Endothelial cell of umbilical vein (primary cell): ENCODE data around the gene RUSC2. TPM values are rescaled to one million over a fixed set of nuclear protein-coding genes. Genes with fewer than 3 reads are reported as not detected.

ENCODE experiments used
- BruUV-seq: library from RNA; stranded (reverse); fragments of 400-500 nt; replicated peaks from 2 replicates; lab custom pipeline; 2021; lab: Mats Ljungman, UMichigan
- CTCF ChIA-PET: fragments of 300-600, 350-600 bp; sonication (Branson Sonifier 250); formaldehyde crosslinking; loops from one replicate; lab custom pipeline; 2021; ENCODE audit warnings: antibody characterized with exemption, inconsistent platforms; lab: Charles Lee
- POLR2A ChIA-PET: fragments of 300-600, 350-600 bp; sonication (Branson Sonifier 250); formaldehyde crosslinking; loops from one replicate; lab custom pipeline; 2021; ENCODE audit warnings: antibody characterized with exemption, inconsistent platforms; lab: Charles Lee
- DNase-seq: peaks from one replicate; pipeline ENCODE4 v3.0.0-alpha.2; 2011; ENCODE audit warnings: low read depth, low spot score
- FAIRE-seq: peaks from 2 replicates; lab custom pipeline; 2011; peaks lifted over from hg19 to GRCh38; lab: Jason Lieb, UNC
- H2AFZ ChIP-seq: 2 replicates; pipeline ENCODE4 v1.6.0; 2012; ENCODE audit warnings: low read depth, low read length, control low read depth, inconsistent platforms
- H3K27ac ChIP-seq: 2 replicates; pipeline ENCODE4 v1.5.1; 2011; ENCODE audit warnings: low read depth, mild to moderate bottlenecking, control low read depth, low read length, moderate library complexity; ENCODE audit not compliant: insufficient read depth
- H3K27me3 ChIP-seq, 2 experiments: 2 replicates each; pipeline versions ENCODE4 v1.6.0 to v1.6.1; 2011; ENCODE audit warnings: low read length in 2 of 2, mixed read lengths in 1 of 2; ENCODE audit not compliant: control insufficient read depth in 2 of 2, insufficient read depth in 2 of 2
- H3K36me3 ChIP-seq, 2 experiments: 2 replicates in 1 of 2; 3 replicates in 1 of 2; pipeline ENCODE4 v1.5.1; 2011; ENCODE audit warnings: low read length in 2 of 2, mild to moderate bottlenecking in 1 of 2, moderate library complexity in 1 of 2; ENCODE audit not compliant: control insufficient read depth in 2 of 2, insufficient read depth in 2 of 2; ENCODE audit errors: extremely low read depth in 1 of 2
- H3K4me1 ChIP-seq: 3 replicates; pipeline ENCODE4 v1.5.1; 2011; ENCODE audit warnings: mild to moderate bottlenecking, low read length; ENCODE audit not compliant: control insufficient read depth, insufficient read depth; ENCODE audit errors: extremely low read depth
- H3K4me2 ChIP-seq: 2 replicates; pipeline ENCODE4 v1.6.1; 2011; ENCODE audit warnings: low read length, control low read depth, mixed read lengths; ENCODE audit not compliant: insufficient read depth
- H3K4me3 ChIP-seq, 3 experiments: fragments of 200-600 bp in 1 of 3; sonication (generic), shearing (Covaris generic) in 1 of 3; replicated peaks in 1 of 3; 2 replicates each; pipeline ENCODE4 v1.5.1; 2011 to 2016; ENCODE audit warnings: control low read depth in 3 of 3, low read length in 3 of 3, mild to moderate bottlenecking in 2 of 3, inconsistent platforms in 1 of 3, low read depth in 1 of 3, moderate library complexity in 1 of 3; ENCODE audit not compliant: insufficient read depth in 1 of 3
- H3K79me2 ChIP-seq: 2 replicates; pipeline ENCODE4 v1.6.0; 2012; ENCODE audit warnings: low read length, inconsistent platforms; ENCODE audit not compliant: control insufficient read depth, insufficient read depth
- H3K9ac ChIP-seq: replicated peaks from 2 replicates; pipeline ENCODE3; 2011; ENCODE audit warnings: low read length, control low read depth; ENCODE audit not compliant: insufficient read depth; ENCODE audit errors: extremely low read depth
- H3K9me1 ChIP-seq: replicated peaks from 3 replicates; pipeline ENCODE4 v1.6.0; 2011; ENCODE audit warnings: mild to moderate bottlenecking, low read length; ENCODE audit not compliant: control insufficient read depth, insufficient read depth; ENCODE audit errors: extremely low read depth
- H3K9me3 ChIP-seq: replicated peaks from 2 replicates; pipeline ENCODE4 v1.5.1; 2012; ENCODE audit warnings: low read length, inconsistent platforms; ENCODE audit not compliant: control insufficient read depth, insufficient read depth
- H4K20me1 ChIP-seq: replicated peaks from 2 replicates; pipeline ENCODE3; 2011; ENCODE audit warnings: mild to moderate bottlenecking, low read length; ENCODE audit not compliant: control insufficient read depth, insufficient read depth; ENCODE audit errors: extremely low read depth
- EZH2 ChIP-seq: IDR thresholded peaks from 2 replicates; pipeline ENCODE4 v1.6.1; 2012; ENCODE audit warnings: borderline replicate concordance, low read depth, mild to moderate bottlenecking, moderate library complexity, low read length, inconsistent platforms; ENCODE audit not compliant: severe bottlenecking
- FOS ChIP-seq: IDR thresholded peaks from 2 replicates; pipeline ENCODE4 v1.6.1; 2011; ENCODE audit warnings: mild to moderate bottlenecking, low read length, moderate library complexity, borderline replicate concordance; ENCODE audit not compliant: insufficient read depth
- GATA2 ChIP-seq: IDR thresholded peaks from 2 replicates; pipeline ENCODE4 v1.7.0; 2011; ENCODE audit warnings: low read depth, mild to moderate bottlenecking, moderate library complexity, mixed read lengths, low read length; ENCODE audit not compliant: insufficient read length, insufficient read depth
- JUN ChIP-seq: IDR thresholded peaks from 2 replicates; pipeline ENCODE4 v1.6.1; 2011; ENCODE audit warnings: borderline replicate concordance, low read depth; ENCODE audit not compliant: insufficient read length, insufficient read depth
- MAX ChIP-seq: IDR thresholded peaks from 2 replicates; pipeline ENCODE4 v1.6.1; 2011; ENCODE audit not compliant: insufficient read depth, insufficient read length
- MYC ChIP-seq: IDR thresholded peaks from one replicate; pipeline ENCODE4 v1.6.1; 2011; ENCODE audit warnings: mild to moderate bottlenecking, low read depth, low read length
- POLR2A ChIP-seq: IDR thresholded peaks from 2 replicates; pipeline ENCODE4 v1.6.1; 2012; ENCODE audit warnings: low read depth, mild to moderate bottlenecking, control low read depth, low read length
- POLR2AphosphoS5 ChIP-seq: IDR thresholded peaks from 2 replicates; pipeline ENCODE4 v1.6.1; 2012; ENCODE audit warnings: low read depth, mild to moderate bottlenecking, control low read depth, low read length, moderate library complexity; ENCODE audit not compliant: insufficient read depth
- dilution Hi-C: fragments of 300-500 bp; cut with MboI; formaldehyde crosslinking; loops from one replicate; pipeline ENCODE4 v1.15.0; 2019; ENCODE audit warnings: low sequenced_read_pairs; ENCODE audit not compliant: extremely low pct_ligation_motif_present
- intact Hi-C: fragments of 100-400 bp; cut with micrococcal nuclease; formaldehyde crosslinking; loops from one replicate; pipeline ENCODE4 v1.10.0; 2022
- polyA plus RNA-seq, 4 experiments: library from polyadenylated mRNA; depleted of rRNA in 3 of 4; stranded (reverse) in 3 of 4; unstranded in 1 of 4; fragments of >200 nt; gene quantifications; 2 replicates each; pipeline versions ENCODE4 v1.2.1 to v1.2.3, GENCODE V29; 2011 to 2012; ENCODE audit warnings: missing spikeins in 1 of 4
- total RNA-seq: library from RNA; stranded (reverse); gene quantifications from 2 replicates; pipeline ENCODE4 v1.2.3, GENCODE V29; 2021
- TF ChIP-seq, protein P1 (sequence below), 2 donors: IDR thresholded peaks; 1 replicate in 1 of 2; 2 replicates in 1 of 2; pipeline ENCODE4 v1.5.1; 2011; ENCODE audit warnings: low read length in 2 of 2, mild to moderate bottlenecking in 2 of 2, moderate library complexity in 2 of 2, control low read depth in 1 of 2, inconsistent platforms in 1 of 2, low read depth in 1 of 2; ENCODE audit not compliant: insufficient read depth in 1 of 2; ENCODE audit errors: extremely low read depth in 1 of 2

The RUSC2 gene
- total and polyA plus RNA-seq, 2 donors (not counting 3 experiments of a cell fraction or from before 2014, with no cell fraction given): 26.1 to 46.2 TPM

DNA sequence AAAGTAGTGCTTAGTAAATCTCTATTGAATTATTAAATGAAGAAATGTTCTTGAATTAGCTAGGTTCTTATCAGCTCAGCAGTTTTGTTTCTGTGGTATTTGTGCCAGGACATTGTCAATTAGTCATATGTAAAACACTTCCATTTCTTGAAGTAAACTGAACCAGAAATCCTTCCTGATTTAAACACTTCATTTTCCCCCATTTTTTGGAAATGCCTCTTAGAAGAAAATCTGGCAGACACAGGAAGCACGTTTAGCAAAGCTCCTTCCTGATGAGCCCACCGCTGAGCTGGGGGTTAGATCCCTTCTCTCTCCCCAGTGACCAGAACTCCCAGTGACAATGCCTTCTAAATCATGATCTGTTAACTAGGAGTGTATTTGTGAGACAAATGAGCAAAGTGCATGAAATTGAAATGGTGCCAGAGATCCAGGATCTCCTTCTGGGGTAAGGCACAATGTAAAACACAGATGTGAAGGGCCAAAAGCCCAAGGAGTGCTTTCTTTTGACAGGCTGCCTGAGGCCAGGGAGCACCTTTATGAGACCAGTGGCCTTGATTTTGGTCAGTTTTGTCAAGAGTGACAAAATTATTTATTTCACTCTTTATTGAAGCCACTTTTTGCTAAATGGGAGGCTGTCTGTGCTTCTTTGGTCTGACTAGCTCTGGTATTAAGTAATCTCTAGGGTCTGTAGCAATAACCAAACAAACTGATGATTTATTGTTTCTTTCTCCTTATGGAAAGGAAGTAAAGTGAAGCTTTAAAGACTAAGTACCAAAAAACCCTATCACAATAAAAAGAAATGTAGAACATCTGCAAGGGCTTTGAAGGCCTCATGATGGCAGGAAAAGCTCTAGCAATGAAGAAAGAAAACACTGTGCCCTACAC, 25.5 kb upstream of the RUSC2 start:
- peaks cover 14% of the 10 kb centered on the region for H3K4me1 ChIP-seq
- peak overlapping the region; percentile 25 for H3K4me2 ChIP-seq
- no peaks in the 10 kb centered on the region for H3K79me2 ChIP-seq
- no peaks in the 10 kb centered on the region for H3K9me3 ChIP-seq
- BruUV-seq: no TSS peak
- H4K20me1 ChIP-seq: no peaks in the 10 kb centered on the region
- no peaks in the 10 kb centered on the region for H3K9me1 ChIP-seq
- TF ChIP-seq, protein P1, sequence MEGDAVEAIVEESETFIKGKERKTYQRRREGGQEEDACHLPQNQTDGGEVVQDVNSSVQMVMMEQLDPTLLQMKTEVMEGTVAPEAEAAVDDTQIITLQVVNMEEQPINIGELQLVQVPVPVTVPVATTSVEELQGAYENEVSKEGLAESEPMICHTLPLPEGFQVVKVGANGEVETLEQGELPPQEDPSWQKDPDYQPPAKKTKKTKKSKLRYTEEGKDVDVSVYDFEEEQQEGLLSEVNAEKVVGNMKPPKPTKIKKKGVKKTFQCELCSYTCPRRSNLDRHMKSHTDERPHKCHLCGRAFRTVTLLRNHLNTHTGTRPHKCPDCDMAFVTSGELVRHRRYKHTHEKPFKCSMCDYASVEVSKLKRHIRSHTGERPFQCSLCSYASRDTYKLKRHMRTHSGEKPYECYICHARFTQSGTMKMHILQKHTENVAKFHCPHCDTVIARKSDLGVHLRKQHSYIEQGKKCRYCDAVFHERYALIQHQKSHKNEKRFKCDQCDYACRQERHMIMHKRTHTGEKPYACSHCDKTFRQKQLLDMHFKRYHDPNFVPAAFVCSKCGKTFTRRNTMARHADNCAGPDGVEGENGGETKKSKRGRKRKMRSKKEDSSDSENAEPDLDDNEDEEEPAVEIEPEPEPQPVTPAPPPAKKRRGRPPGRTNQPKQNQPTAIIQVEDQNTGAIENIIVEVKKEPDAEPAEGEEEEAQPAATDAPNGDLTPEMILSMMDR (IDR thresholded peaks at IDR 0.05; ENCODE audit: extremely low read depth in 1 of 2, insufficient read depth in 1 of 2, low read depth in 1 of 2, low read length in 2 of 2): no peak
- TF ChIP-seq FOS (no peak), POLR2A (no peak), MAX (no peak), JUN (no peak), MYC (no peak), EZH2 (no peak), POLR2AphosphoS5 (no peak), GATA2 (no peak)
- intact Hi-C loops: no loop called here
- peak; percentile 70 for FAIRE-seq
- H3K36me3 ChIP-seq: no peaks in the 10 kb centered on the region
- dilution Hi-C loops: no loop called here
- POLR2A ChIA-PET: no interaction called here
- no peak overlapping the region for H3K9ac ChIP-seq
- DNase-seq: peak; percentile 65
- peak overlapping the region; percentile 34 for H2AFZ ChIP-seq
- CTCF ChIA-PET: interaction anchor here (0.7 to 2.2 kb wide), 8 partner anchors 9 to 535 kb away, joined by 3 to 10 read pairs (median 4); no protein-coding TSS in a partner anchor
- H3K27ac ChIP-seq: peak overlapping the region; percentile 3
- H3K4me3 ChIP-seq: no peak overlapping the region
- H3K27me3 ChIP-seq: peaks cover 0 to 1% of the 10 kb centered on the region in 2 experiments
